Occipital lobe (tissue), 2 donors: Measurements from ENCODE around the gene GNA12. TPM values are rescaled to one million over a fixed set of nuclear protein-coding genes. Genes with fewer than 3 reads are reported as not detected.
A peak's percentile ranks its signal among the peaks of the same experiment; 100 is the strongest.

Experiments
- DNase-seq: peaks from one replicate; lab custom pipeline; 2025; lab: John Stamatoyannopoulos, UW
- total RNA-seq: library from RNA; depleted of rRNA; stranded (reverse); fragments of >200 nt; gene quantifications from one replicate; pipeline ENCODE4 v1.2.3, GENCODE V29; 2014

The GNA12 gene
- total RNA-seq, 1 donor from 2014 or later = 15.3 TPM

DNA sequence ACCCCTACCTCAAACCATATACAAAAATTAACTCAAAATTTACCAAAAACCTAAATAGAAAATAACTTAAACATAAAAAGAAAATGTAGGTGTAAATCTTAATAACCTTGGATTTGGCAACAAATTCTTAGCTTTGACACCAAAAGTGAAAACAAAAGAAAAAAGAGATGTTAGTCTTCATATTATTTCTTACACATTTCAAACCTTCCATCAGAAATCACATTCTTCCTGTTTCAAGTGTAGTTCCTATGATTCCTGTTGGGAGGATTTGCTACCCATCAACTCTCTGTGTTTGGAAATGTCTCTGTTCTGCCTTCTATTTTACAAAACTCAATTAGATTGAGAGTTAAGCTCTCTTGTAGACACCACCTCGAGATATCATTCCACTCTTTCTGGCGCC, 62.0 kb downstream of the GNA12 start:
- no peak for DNase-seq

DNA sequence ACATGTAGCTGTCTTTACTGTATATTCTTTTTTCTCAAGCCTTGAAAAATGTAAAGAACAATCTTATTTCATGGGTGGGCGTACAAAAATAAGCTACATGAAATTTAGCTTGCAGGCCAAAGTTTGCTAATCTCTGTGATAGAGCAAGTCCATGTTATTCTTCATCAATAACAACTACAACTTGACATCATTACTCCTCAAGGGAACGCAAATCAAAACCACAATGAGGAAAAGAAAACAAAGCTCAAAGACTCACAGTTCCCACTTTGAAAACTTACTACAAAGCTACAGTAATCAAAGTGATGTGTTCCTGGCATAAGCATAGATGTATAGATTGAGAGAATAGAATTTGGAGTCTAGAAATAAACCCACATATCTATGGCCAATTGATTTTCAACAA, 62.5 kb downstream of the GNA12 start:
- no peak for DNase-seq

DNA sequence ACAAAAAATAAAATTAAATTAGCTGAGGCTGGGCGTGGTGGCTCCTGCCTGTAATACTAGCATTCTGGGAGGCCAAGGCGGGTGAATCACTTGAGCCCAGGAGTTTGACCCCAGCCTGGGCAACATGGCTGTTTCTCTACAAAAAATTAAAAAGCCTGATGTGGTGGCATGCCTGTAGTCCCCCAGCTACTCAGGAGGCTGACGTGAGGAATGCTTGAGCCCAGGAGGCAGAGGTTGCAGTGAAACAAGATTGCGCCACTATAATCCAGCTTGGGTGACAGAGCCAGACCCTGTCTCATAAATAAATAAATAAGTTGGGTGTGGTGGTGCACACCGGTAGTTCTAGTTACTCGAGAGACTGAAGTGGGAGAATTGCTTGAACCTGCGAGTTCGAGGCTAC, 65.1 kb downstream of the GNA12 start:
- no peak for DNase-seq

- DNase-seq = no peak
Observed at GRCh38 chr7:2777898-2778535, 66.1 kb downstream of the GNA12 start.

- DNase-seq = no peak
Observed at GRCh38 chr7:2776401-2776800, 67.7 kb downstream of the GNA12 start.

- DNase-seq = no peak
Observed at GRCh38 chr7:2775785-2776184, 68.3 kb downstream of the GNA12 start.

DNA sequence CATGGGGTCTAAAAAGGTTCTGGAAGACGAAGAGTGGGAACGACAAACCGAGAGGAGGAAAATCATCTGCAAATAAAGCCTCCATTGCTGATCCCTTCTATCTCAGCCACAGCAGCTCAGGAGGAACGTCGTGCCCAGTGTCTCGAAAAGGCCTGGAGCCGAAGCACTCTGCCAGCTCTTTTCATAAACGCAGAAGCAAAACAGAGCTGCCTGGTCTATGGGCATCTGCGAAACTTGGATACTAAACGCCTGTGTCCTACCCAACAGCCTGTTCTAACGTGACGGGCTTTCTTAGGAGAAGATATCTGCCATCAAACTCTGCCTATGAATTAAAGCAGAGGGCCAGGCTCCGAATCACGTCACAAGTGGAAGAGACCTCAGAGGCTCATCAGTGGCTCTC, 68.7 kb downstream of the GNA12 start:
- DNase-seq = no peak

GRCh38 chr7:2774935-2775334, 69.2 kb downstream of the GNA12 start:
- peak; percentile 14 for DNase-seq

- no peak for DNase-seq
Observed at GRCh38 chr7:2774280-2774679, 69.8 kb downstream of the GNA12 start.

DNA sequence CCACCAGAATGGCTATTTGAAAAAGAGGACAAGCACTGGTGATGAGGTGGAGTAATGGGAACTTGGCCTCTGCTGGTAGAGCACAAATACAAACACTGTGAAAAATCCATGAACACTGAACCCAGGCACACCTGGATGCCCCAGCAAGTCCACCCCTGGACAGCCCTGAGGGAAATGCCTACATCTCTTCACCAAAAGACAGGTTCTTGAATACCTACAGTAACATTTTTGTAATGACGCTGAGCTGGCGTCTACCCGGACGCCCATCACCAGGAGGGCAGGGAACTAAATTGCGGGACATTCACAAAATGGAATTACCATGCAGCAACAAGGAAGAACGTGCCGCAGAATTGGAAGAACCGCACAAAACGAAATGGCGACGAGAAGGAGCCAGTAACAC, 70.5 kb downstream of the GNA12 start:
- no peak for DNase-seq

DNA sequence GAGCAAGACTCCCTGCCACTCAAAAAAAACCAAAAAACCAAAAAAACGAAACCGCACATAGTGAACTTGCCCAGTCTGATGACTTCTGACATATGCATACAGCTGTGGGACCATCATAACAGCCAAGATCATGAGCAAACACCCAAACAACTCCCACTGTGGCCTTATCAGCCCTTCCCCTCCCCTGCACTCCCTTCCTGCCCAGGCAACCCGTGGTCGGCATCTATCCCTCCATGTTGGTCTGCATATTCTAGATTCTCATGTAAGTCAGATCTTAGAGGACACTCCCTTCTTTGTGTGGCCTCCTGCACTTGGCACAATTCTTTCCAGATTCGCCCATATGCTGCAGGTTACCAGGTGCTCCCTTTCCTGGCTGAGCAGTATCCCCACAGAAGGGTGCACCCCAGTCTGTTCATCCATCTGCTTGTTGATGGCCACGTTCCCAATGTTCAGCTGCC, 72.8 kb downstream of the GNA12 start:
- DNase-seq = no peak

DNA sequence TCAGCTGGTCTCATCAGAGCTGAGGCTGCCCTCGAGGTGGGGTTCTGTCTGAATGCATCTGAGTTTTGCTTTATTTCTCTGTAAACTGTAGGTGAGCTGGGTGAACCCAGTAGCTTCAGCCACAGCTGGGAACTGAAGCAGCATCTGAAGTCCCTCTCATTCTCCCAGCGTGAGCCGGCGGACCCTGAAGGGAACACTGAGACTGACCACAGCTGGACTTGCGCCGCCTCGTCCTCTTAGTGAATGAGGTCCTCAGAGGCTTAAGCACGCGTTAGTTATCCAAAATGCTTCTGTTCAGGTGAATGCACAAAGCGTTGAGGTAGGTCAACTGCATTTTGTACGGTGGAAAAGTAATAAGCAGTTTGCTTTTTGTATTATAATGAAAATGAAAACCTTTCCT, 79.5 kb downstream of the GNA12 start:
- no peak for DNase-seq

GRCh38 chr7:2763597-2763996, 80.5 kb downstream of the GNA12 start:
- no peak for DNase-seq

GRCh38 chr7:2761801-2762497, 82.2 kb downstream of the GNA12 start:
- DNase-seq = no peak

GRCh38 chr7:2761131-2761624, 82.9 kb downstream of the GNA12 start:
- DNase-seq = no peak

GRCh38 chr7:2760098-2760889, 83.8 kb downstream of the GNA12 start:
- peak; percentile 51 for DNase-seq

DNA sequence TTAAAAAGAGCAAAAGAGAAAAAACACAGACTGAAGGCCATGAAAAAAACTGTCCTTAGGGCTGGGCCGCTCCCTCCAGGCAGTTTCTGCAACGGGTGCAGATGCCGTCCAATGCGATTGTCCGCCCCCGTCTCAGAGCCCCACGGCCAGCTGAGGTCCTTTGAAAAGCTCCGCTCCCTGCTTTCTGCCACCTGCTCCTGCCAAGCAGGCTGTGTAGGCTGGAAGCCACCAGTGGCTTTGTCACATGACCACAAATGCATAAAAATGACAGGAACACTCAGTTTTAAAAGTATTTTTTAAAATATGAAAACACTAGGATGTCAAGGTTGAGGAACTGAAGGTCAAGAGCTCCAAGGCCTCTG, 84.4 kb downstream of the GNA12 start:
- peak; percentile 51 for DNase-seq

DNA sequence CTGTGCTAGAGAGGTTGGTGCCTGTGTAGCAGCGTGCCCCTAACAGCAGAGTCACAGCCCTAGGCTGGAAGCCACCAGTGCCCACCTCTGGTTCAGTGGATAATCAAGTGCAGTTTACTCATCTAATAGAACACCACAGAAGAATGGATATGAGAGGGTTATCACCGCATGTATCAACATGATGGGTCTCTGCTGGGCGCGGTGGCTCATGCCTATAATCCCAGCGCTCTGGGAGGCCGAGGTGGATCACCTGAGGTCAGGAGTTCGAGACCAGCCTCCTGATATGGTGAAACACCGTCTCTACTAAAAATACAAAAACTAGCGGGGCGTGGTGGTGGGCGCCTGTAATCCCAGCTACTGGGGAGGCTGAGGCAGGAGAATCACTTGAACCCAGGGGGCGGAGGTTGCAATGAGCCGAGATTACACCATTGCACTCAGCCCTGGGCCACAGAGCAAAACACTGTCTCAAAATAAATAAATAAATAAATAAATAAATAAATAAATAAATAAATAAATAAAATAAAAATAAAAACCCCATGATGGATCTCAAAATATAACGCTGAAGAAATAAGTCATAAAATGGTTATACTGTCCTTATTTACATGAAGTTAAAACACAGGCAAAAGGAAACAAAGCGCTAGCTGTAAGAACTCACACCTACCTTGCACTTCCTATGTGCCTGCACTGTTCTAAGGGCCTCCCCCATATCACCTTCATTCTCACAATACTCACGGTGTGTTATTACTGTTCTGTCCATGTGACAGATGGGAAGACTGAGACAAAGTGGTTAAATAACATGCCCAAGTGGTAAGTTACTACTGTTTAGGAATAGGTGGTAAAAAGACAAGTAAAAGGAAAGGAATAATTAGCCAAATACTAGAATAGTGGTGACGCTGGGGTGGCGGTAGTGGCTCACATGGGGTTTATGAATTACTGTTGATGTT, 85.2 kb downstream of the GNA12 start:
- DNase-seq = no peak

GRCh38 chr7:2757904-2758672, 86.0 kb downstream of the GNA12 start:
- DNase-seq = peak; percentile 45

DNA sequence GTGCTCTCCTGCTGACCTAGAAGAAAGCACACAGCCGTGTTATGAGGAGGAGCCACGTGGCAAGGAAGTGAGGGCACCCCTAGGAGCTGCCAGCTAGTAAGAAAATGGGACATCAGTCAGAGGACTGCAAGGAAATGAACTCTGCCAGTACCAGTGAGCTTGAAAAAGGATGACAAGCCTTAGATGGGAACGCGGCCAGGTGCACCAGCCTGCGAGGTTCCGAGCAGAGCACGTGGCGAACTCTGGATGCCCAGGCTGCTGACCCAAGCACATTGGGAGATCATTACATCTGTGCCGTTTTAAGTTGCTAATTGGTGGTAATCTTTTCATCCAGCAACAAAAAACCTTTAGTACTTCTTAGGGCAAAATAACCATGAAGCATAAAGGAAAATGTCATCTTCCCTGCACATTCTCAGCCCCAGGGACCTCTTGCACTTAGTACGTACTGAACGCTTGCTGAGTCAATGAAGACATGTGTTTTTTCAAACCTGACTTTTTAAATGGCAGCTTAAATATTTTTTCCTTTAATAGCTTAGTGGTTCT, 86.7 kb downstream of the GNA12 start:
- DNase-seq = peak; percentile 39
